Panc1 (cell line): ENCODE data around the gene SHROOM3. TPM values are rescaled to one million over a fixed set of nuclear protein-coding genes. Genes with fewer than 3 reads are reported as not detected.

Source experiments
- ATAC-seq: fragments of 200-7000 bp; cut with Tn5 transposase; 2 replicates; pipeline ENCODE4 v1.9.1; 2020; ENCODE audit warnings: mild to moderate bottlenecking, moderate library complexity
- BruUV-seq: library from RNA; stranded (reverse); fragments of 400-500 nt; replicated peaks from 2 replicates; lab custom pipeline; 2021; lab: Mats Ljungman, UMichigan
- CTCF ChIA-PET: fragments of 300-600 bp; sonication (Branson Sonifier 250); formaldehyde crosslinking; loops from one replicate; lab custom pipeline; 2022; ENCODE audit warnings: antibody characterized with exemption; lab: Charles Lee
- POLR2A ChIA-PET: fragments of 300-600 bp; sonication (Branson Sonifier 250); formaldehyde crosslinking; loops from one replicate; lab custom pipeline; 2022; ENCODE audit warnings: antibody characterized with exemption; lab: Charles Lee
- DNase-seq: peaks from one replicate; pipeline ENCODE4 v3.0.0-alpha.2; 2010; ENCODE audit warnings: low read depth, low spot score
- H3K27ac ChIP-seq: 2 replicates; pipeline ENCODE4 v1.5.1; 2011; ENCODE audit warnings: mild to moderate bottlenecking, low read length, inconsistent platforms
- H3K27me3 ChIP-seq: fragments of 200-500 bp; sonication (Bioruptor generic); 2 replicates; pipeline ENCODE4 v1.6.0; 2014; ENCODE audit warnings: low read length, inconsistent platforms; ENCODE audit not compliant: control insufficient read depth, insufficient read depth
- H3K36me3 ChIP-seq: fragments of 200-500 bp; sonication (Bioruptor generic); 2 replicates; pipeline ENCODE4 v1.5.1; 2014; ENCODE audit warnings: inconsistent platforms, mild to moderate bottlenecking, low read length, moderate library complexity; ENCODE audit not compliant: control insufficient read depth, insufficient read depth
- H3K4me1 ChIP-seq: 2 replicates; pipeline ENCODE4 v1.5.1; 2011; ENCODE audit warnings: inconsistent platforms, mild to moderate bottlenecking, low read length, moderate library complexity; ENCODE audit not compliant: control insufficient read depth, insufficient read depth
- H3K4me3 ChIP-seq, 2 experiments: 2 replicates each; pipeline ENCODE4 v1.5.1; 2011 to 2012; ENCODE audit warnings: low read depth in 2 of 2, low read length in 2 of 2, mild to moderate bottlenecking in 2 of 2, inconsistent platforms in 1 of 2, moderate library complexity in 1 of 2
- H3K9me3 ChIP-seq: fragments of 200-500 bp; sonication (Bioruptor generic); 2 replicates; pipeline ENCODE4 v1.5.1; 2014; ENCODE audit warnings: low read depth, mild to moderate bottlenecking, inconsistent platforms, low read length, moderate library complexity; ENCODE audit not compliant: control insufficient read depth, insufficient read depth
- POLR2AphosphoS5 ChIP-seq: IDR thresholded peaks from 2 replicates; pipeline ENCODE4 v1.6.1; 2012; ENCODE audit warnings: mild to moderate bottlenecking, low read depth, low read length, moderate library complexity
- SIN3A ChIP-seq: IDR thresholded peaks from 2 replicates; pipeline ENCODE4 v1.6.1; 2012; ENCODE audit warnings: low read depth, mild to moderate bottlenecking, low read length, moderate library complexity, borderline replicate concordance; ENCODE audit not compliant: insufficient read depth
- in situ Hi-C: cut with HindIII; loops from 2 replicates; pipeline ENCODE4 v1.10.0; 2016; ENCODE audit warnings: low sequenced_read_pairs, low pct_unique_long_range_greater_than_20kb
- intact Hi-C: fragments of 100-400 bp; cut with micrococcal nuclease; formaldehyde crosslinking; loops from one replicate; pipeline ENCODE4 v1.10.0; 2022; ENCODE audit not compliant: unreplicated experiment
- total RNA-seq: library from RNA; stranded (reverse); gene quantifications from one replicate; pipeline ENCODE4 v1.2.1, GENCODE V29; 2021; ENCODE audit not compliant: unreplicated experiment
- TF ChIP-seq, protein P1 (sequence below): fragments of 450-650 bp; IDR thresholded peaks from 2 replicates; pipeline ENCODE4 v1.5.1; 2017; ENCODE audit warnings: mild to moderate bottlenecking
- TF ChIP-seq, protein P2 (sequence below), 2 experiments: IDR thresholded peaks; 2 replicates each; pipeline ENCODE4 v1.6.1; 2011 to 2012; ENCODE audit warnings: low read depth in 2 of 2, control low read depth in 1 of 2, low read length in 1 of 2, mild to moderate bottlenecking in 1 of 2, moderate library complexity in 1 of 2; ENCODE audit not compliant: insufficient read depth in 1 of 2

The SHROOM3 gene
- total RNA-seq, 1 experiment from 2014 or later, result 7.2 TPM

DNA sequence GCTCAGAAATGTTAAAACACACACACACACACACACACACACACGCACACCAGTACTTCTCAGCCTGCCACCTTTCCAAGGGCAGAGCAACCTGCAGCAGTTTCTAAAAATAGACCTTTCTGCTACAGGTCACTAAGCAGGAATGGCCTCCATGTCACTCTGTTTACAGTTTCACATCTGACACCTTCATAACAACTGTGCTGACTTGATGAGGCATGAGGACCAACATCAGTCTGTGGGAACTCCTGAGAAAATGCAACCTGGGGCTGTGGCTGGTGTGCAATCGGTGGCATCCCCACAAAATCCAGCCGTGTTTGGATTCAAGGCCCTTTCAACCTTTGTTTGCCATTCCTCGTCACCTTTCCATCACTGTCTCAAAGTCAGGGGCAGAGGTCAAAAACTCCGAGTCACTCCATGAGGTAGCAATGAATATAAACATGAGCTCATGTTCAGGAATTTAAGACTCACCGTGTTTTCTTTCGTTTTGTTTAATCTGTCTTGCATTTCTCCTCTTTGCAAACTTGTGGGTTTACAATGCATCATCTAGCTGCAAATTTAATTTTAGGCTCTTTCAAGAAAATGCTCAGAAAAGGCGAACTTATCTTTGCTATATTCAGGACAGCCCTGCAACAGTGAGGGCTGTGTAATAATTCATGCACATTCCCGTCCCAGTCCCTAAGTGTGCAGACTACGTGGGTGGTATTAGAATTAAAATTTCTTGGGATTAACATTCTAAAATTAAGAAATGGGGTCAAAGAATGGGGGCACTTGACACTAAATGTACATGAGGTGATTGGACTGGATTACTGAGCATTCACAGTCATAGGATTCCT lies 135.3 kb downstream of the SHROOM3 start:
- POLR2A ChIA-PET, result no interaction called here
- peaks cover 10% of the 10 kb centered on the region for H3K4me1 ChIP-seq
- DNase-seq (peak; percentile 78), ATAC-seq (peak; percentile 74)
- TF ChIP-seq, protein P1, sequence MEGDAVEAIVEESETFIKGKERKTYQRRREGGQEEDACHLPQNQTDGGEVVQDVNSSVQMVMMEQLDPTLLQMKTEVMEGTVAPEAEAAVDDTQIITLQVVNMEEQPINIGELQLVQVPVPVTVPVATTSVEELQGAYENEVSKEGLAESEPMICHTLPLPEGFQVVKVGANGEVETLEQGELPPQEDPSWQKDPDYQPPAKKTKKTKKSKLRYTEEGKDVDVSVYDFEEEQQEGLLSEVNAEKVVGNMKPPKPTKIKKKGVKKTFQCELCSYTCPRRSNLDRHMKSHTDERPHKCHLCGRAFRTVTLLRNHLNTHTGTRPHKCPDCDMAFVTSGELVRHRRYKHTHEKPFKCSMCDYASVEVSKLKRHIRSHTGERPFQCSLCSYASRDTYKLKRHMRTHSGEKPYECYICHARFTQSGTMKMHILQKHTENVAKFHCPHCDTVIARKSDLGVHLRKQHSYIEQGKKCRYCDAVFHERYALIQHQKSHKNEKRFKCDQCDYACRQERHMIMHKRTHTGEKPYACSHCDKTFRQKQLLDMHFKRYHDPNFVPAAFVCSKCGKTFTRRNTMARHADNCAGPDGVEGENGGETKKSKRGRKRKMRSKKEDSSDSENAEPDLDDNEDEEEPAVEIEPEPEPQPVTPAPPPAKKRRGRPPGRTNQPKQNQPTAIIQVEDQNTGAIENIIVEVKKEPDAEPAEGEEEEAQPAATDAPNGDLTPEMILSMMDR, result no peak
- TF ChIP-seq SIN3A, result no peak
- no TSS peak for BruUV-seq
- no peaks in the 10 kb centered on the region for H3K9me3 ChIP-seq
- CTCF ChIA-PET, result no interaction called here
- no peaks in the 10 kb centered on the region for H3K27me3 ChIP-seq
- intact Hi-C loops (no loop called here), in situ Hi-C loops (no loop called here)
- H3K4me3 ChIP-seq, result no peak overlapping the region
- no peak overlapping the region for H3K27ac ChIP-seq
- no peaks in the 10 kb centered on the region for H3K36me3 ChIP-seq

DNA sequence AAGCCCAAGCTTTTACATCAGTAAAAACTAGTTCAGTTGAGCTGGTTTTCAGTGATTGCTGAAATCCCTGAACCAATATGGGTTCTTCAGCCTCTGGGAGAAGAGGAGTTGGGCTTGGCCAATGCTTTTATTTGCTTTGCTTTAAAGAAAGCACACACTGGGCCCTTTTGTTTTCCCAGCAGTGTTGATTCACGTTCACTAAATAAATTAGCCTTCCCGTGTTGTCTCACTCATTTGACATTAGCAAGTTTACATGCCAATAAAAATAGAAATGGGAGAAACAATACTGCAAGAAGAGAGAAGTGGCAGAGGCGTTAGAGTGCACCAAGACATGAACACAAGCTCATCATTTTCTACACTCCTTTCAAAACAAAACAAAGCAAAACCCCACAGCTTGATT lies 136.2 kb downstream of the SHROOM3 start:
- POLR2A ChIA-PET, result interaction anchor here (0.6 kb wide), 1 partner anchor 168 kb away, joined by 4 read pairs; no protein-coding TSS in a partner anchor

More for the DNA sequence above, 136.2 kb downstream of the SHROOM3 start:
- Histone ChIP-seq H3K27ac (no peak overlapping the region), H3K4me1 (peaks cover 10% of the 10 kb centered on the region), H3K4me3 (no peak overlapping the region), H3K9me3 (no peaks in the 10 kb centered on the region), H3K27me3 (no peaks in the 10 kb centered on the region), H3K36me3 (no peaks in the 10 kb centered on the region)
- TF ChIP-seq POLR2AphosphoS5, result no peak; the same call in 1 of the 2 replicates
- TF ChIP-seq, protein P1, result no peak
- TF ChIP-seq, protein P2, sequence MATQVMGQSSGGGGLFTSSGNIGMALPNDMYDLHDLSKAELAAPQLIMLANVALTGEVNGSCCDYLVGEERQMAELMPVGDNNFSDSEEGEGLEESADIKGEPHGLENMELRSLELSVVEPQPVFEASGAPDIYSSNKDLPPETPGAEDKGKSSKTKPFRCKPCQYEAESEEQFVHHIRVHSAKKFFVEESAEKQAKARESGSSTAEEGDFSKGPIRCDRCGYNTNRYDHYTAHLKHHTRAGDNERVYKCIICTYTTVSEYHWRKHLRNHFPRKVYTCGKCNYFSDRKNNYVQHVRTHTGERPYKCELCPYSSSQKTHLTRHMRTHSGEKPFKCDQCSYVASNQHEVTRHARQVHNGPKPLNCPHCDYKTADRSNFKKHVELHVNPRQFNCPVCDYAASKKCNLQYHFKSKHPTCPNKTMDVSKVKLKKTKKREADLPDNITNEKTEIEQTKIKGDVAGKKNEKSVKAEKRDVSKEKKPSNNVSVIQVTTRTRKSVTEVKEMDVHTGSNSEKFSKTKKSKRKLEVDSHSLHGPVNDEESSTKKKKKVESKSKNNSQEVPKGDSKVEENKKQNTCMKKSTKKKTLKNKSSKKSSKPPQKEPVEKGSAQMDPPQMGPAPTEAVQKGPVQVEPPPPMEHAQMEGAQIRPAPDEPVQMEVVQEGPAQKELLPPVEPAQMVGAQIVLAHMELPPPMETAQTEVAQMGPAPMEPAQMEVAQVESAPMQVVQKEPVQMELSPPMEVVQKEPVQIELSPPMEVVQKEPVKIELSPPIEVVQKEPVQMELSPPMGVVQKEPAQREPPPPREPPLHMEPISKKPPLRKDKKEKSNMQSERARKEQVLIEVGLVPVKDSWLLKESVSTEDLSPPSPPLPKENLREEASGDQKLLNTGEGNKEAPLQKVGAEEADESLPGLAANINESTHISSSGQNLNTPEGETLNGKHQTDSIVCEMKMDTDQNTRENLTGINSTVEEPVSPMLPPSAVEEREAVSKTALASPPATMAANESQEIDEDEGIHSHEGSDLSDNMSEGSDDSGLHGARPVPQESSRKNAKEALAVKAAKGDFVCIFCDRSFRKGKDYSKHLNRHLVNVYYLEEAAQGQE (IDR thresholded peaks at IDR 0.05; ENCODE audit: insufficient read depth in 1 of 2, low read depth in 2 of 2, low read length in 1 of 2), result no peak
- no peak for DNase-seq
- no TSS peak for BruUV-seq
- peak; percentile 79 for ATAC-seq
- intact Hi-C loops (no loop called here), in situ Hi-C loops (no loop called here)
- CTCF ChIA-PET, result no interaction called here
